Panc1 (cell line): ENCODE measurements around the gene PLD1. TPM values are rescaled to one million over a fixed set of nuclear protein-coding genes. Genes with fewer than 3 reads are reported as not detected.

Experiments used
- ATAC-seq: fragments of 200-7000 bp; cut with Tn5 transposase; 2 replicates; pipeline ENCODE4 v1.9.1; 2020; ENCODE audit warnings: mild to moderate bottlenecking, moderate library complexity
- BruUV-seq: library from RNA; stranded (reverse); fragments of 400-500 nt; replicated peaks from 2 replicates; lab custom pipeline; 2021; lab: Mats Ljungman, UMichigan
- CTCF ChIA-PET: fragments of 300-600 bp; sonication (Branson Sonifier 250); formaldehyde crosslinking; loops from one replicate; lab custom pipeline; 2022; ENCODE audit warnings: antibody characterized with exemption; lab: Charles Lee
- POLR2A ChIA-PET: fragments of 300-600 bp; sonication (Branson Sonifier 250); formaldehyde crosslinking; loops from one replicate; lab custom pipeline; 2022; ENCODE audit warnings: antibody characterized with exemption; lab: Charles Lee
- DNase-seq: peaks from one replicate; pipeline ENCODE4 v3.0.0-alpha.2; 2010; ENCODE audit warnings: low read depth, low spot score
- H3K27ac ChIP-seq: 2 replicates; pipeline ENCODE4 v1.5.1; 2011; ENCODE audit warnings: mild to moderate bottlenecking, low read length, inconsistent platforms
- H3K27me3 ChIP-seq: fragments of 200-500 bp; sonication (Bioruptor generic); 2 replicates; pipeline ENCODE4 v1.6.0; 2014; ENCODE audit warnings: low read length, inconsistent platforms; ENCODE audit not compliant: control insufficient read depth, insufficient read depth
- H3K36me3 ChIP-seq: fragments of 200-500 bp; sonication (Bioruptor generic); 2 replicates; pipeline ENCODE4 v1.5.1; 2014; ENCODE audit warnings: inconsistent platforms, mild to moderate bottlenecking, low read length, moderate library complexity; ENCODE audit not compliant: control insufficient read depth, insufficient read depth
- H3K4me1 ChIP-seq: 2 replicates; pipeline ENCODE4 v1.5.1; 2011; ENCODE audit warnings: inconsistent platforms, mild to moderate bottlenecking, low read length, moderate library complexity; ENCODE audit not compliant: control insufficient read depth, insufficient read depth
- H3K4me3 ChIP-seq, 2 experiments: 2 replicates each; pipeline ENCODE4 v1.5.1; 2011 to 2012; ENCODE audit warnings: low read depth in 2 of 2, low read length in 2 of 2, mild to moderate bottlenecking in 2 of 2, inconsistent platforms in 1 of 2, moderate library complexity in 1 of 2
- H3K9me3 ChIP-seq: fragments of 200-500 bp; sonication (Bioruptor generic); 2 replicates; pipeline ENCODE4 v1.5.1; 2014; ENCODE audit warnings: low read depth, mild to moderate bottlenecking, inconsistent platforms, low read length, moderate library complexity; ENCODE audit not compliant: control insufficient read depth, insufficient read depth
- POLR2AphosphoS5 ChIP-seq: IDR thresholded peaks from 2 replicates; pipeline ENCODE4 v1.6.1; 2012; ENCODE audit warnings: mild to moderate bottlenecking, low read depth, low read length, moderate library complexity
- SIN3A ChIP-seq: IDR thresholded peaks from 2 replicates; pipeline ENCODE4 v1.6.1; 2012; ENCODE audit warnings: low read depth, mild to moderate bottlenecking, low read length, moderate library complexity, borderline replicate concordance; ENCODE audit not compliant: insufficient read depth
- TCF7L2 ChIP-seq: IDR thresholded peaks from 2 replicates; pipeline ENCODE4 v1.6.1; 2011; ENCODE audit warnings: mild to moderate bottlenecking, low read depth, low read length, inconsistent platforms
- in situ Hi-C: cut with HindIII; loops from 2 replicates; pipeline ENCODE4 v1.10.0; 2016; ENCODE audit warnings: low sequenced_read_pairs, low pct_unique_long_range_greater_than_20kb
- intact Hi-C: fragments of 100-400 bp; cut with micrococcal nuclease; formaldehyde crosslinking; loops from one replicate; pipeline ENCODE4 v1.10.0; 2022; ENCODE audit not compliant: unreplicated experiment
- total RNA-seq: library from RNA; stranded (reverse); gene quantifications from one replicate; pipeline ENCODE4 v1.2.1, GENCODE V29; 2021; ENCODE audit not compliant: unreplicated experiment
- TF ChIP-seq, protein P1 (sequence below): fragments of 450-650 bp; IDR thresholded peaks from 2 replicates; pipeline ENCODE4 v1.5.1; 2017; ENCODE audit warnings: mild to moderate bottlenecking
- TF ChIP-seq, protein P2 (sequence below), 2 experiments: IDR thresholded peaks; 2 replicates each; pipeline ENCODE4 v1.6.1; 2011 to 2012; ENCODE audit warnings: low read depth in 2 of 2, control low read depth in 1 of 2, low read length in 1 of 2, mild to moderate bottlenecking in 1 of 2, moderate library complexity in 1 of 2; ENCODE audit not compliant: insufficient read depth in 1 of 2

PLD1 gene
- total RNA-seq, 1 experiment from 2014 or later: 20.6 TPM

DNA sequence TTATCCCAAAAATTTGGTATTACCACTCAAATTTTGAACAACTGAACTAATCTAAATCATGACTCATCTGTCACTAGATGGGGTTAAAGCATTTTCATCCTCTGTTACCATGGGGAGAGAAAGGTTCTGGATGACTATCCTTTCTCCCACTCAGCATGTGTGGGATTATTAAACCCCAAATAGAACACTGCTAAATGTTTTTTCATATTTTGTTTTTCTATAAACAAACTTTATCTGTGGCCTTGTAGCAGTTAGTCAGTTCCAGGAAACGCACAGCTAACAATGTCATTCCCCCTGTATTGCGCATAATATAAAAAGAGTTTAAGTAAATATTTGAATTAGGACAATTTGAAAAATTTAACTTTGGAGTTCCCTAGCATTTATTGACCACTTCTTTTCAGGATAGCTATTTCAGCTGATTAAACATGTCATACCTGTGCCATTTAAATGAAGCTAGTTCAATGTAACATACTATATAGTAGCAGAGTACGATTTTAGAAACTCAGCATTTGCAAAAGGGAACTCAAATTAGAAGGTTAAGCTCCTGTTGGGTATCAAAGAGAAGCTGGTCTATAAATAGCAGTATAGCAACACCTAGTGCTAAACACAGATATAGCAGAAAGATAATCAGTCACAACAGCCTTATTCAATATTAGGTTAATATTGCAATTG, 23.6 kb upstream of the PLD1 start:
- in situ Hi-C loops: no loop called here
- intact Hi-C loops: loop anchor here (1.0 to 10.0 kb wide), 4 partner anchors 62 to 649 kb away; no protein-coding TSS in a partner anchor
- H3K27ac ChIP-seq: peak overlapping the region; percentile 49; the same call in 1 of the 2 replicates
- ChIA-PET CTCF (interaction anchor here (0.6 to 1.9 kb wide), 5 partner anchors 61 to 267 kb away, joined by 5 to 16 read pairs (median 6); no protein-coding TSS in a partner anchor), POLR2A (interaction anchor here (0.7 to 1.1 kb wide), 4 partner anchors 10 to 62 kb away, joined by 3 to 9 read pairs (median 4); partner anchors contain the start of gene PLD1)
- BruUV-seq: no TSS peak
- H3K27me3 ChIP-seq: no peaks in the 10 kb centered on the region
- H3K4me1 ChIP-seq: peaks cover 26% of the 10 kb centered on the region
- TF ChIP-seq, protein P1, sequence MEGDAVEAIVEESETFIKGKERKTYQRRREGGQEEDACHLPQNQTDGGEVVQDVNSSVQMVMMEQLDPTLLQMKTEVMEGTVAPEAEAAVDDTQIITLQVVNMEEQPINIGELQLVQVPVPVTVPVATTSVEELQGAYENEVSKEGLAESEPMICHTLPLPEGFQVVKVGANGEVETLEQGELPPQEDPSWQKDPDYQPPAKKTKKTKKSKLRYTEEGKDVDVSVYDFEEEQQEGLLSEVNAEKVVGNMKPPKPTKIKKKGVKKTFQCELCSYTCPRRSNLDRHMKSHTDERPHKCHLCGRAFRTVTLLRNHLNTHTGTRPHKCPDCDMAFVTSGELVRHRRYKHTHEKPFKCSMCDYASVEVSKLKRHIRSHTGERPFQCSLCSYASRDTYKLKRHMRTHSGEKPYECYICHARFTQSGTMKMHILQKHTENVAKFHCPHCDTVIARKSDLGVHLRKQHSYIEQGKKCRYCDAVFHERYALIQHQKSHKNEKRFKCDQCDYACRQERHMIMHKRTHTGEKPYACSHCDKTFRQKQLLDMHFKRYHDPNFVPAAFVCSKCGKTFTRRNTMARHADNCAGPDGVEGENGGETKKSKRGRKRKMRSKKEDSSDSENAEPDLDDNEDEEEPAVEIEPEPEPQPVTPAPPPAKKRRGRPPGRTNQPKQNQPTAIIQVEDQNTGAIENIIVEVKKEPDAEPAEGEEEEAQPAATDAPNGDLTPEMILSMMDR: peak; percentile 74; the same call in 1 of the 2 replicates
- TF ChIP-seq TCF7L2: peak; percentile 50; the same call in 1 of the 2 replicates
- no peak for TF ChIP-seq SIN3A
- H3K4me3 ChIP-seq: no peak overlapping the region
- no peaks in the 10 kb centered on the region for H3K36me3 ChIP-seq
- DNase-seq (no peak), ATAC-seq (peak; percentile 75)
- no peaks in the 10 kb centered on the region for H3K9me3 ChIP-seq

DNA sequence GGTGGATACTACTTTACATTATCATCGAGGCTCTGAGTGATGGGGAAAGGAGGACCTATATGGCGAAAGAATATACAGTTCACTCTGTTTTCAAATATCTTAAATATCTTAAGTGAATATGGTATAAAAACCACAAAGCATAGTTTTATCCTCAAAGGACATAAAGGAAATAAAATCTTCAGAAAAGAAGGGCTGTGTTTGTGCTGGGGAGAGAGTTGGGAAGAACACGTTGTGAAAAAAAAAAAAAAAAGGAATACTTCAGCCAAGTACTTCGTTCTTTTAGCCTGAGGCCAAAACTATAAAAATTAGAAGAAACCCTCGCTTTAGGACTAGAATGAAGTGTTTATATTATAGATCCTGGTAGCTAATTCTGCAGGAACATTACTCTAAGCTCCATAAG, 22.7 kb upstream of the PLD1 start:
- BruUV-seq: no TSS peak
- TF ChIP-seq, protein P1: no peak
- TF ChIP-seq, protein P2, sequence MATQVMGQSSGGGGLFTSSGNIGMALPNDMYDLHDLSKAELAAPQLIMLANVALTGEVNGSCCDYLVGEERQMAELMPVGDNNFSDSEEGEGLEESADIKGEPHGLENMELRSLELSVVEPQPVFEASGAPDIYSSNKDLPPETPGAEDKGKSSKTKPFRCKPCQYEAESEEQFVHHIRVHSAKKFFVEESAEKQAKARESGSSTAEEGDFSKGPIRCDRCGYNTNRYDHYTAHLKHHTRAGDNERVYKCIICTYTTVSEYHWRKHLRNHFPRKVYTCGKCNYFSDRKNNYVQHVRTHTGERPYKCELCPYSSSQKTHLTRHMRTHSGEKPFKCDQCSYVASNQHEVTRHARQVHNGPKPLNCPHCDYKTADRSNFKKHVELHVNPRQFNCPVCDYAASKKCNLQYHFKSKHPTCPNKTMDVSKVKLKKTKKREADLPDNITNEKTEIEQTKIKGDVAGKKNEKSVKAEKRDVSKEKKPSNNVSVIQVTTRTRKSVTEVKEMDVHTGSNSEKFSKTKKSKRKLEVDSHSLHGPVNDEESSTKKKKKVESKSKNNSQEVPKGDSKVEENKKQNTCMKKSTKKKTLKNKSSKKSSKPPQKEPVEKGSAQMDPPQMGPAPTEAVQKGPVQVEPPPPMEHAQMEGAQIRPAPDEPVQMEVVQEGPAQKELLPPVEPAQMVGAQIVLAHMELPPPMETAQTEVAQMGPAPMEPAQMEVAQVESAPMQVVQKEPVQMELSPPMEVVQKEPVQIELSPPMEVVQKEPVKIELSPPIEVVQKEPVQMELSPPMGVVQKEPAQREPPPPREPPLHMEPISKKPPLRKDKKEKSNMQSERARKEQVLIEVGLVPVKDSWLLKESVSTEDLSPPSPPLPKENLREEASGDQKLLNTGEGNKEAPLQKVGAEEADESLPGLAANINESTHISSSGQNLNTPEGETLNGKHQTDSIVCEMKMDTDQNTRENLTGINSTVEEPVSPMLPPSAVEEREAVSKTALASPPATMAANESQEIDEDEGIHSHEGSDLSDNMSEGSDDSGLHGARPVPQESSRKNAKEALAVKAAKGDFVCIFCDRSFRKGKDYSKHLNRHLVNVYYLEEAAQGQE (IDR thresholded peaks at IDR 0.05; ENCODE audit: insufficient read depth in 1 of 2, low read depth in 2 of 2, low read length in 1 of 2): no peak
- TF ChIP-seq SIN3A (no peak), POLR2AphosphoS5 (no peak), TCF7L2 (no peak)
- CTCF ChIA-PET: interaction anchor here (1.9 kb wide), 1 partner anchor 60 kb away, joined by 16 read pairs; no protein-coding TSS in a partner anchor
- Histone ChIP-seq H3K4me1 (peaks cover 21% of the 10 kb centered on the region), H3K36me3 (no peaks in the 10 kb centered on the region), H3K27me3 (no peaks in the 10 kb centered on the region), H3K9me3 (no peaks in the 10 kb centered on the region), H3K4me3 (no peak overlapping the region), H3K27ac (no peak overlapping the region)
- no peak for ATAC-seq
- POLR2A ChIA-PET: interaction anchor here (0.7 to 1.0 kb wide), 3 partner anchors 9 to 23 kb away, joined by 3 to 9 read pairs (median 6); partner anchors contain the start of gene PLD1
- in situ Hi-C loops (no loop called here), intact Hi-C loops (loop anchor here (5.0 to 10.0 kb wide), 3 partner anchors 61 to 648 kb away; no protein-coding TSS in a partner anchor)
- DNase-seq: no peak
